GM10266 (cell line): ENCODE measurements around the gene CXCL12.

Experiments used
- DNase-seq: peaks from one replicate; pipeline ENCODE4 v3.0.0; 2012; ENCODE audit errors: extremely low spot score
- TF ChIP-seq, protein P1 (sequence below): IDR thresholded peaks from 2 replicates; pipeline ENCODE4 v1.5.1; 2012; ENCODE audit warnings: mild to moderate bottlenecking, low read depth; ENCODE audit not compliant: control insufficient read depth, insufficient read depth; ENCODE audit errors: missing control alignments

The CXCL12 gene

DNA sequence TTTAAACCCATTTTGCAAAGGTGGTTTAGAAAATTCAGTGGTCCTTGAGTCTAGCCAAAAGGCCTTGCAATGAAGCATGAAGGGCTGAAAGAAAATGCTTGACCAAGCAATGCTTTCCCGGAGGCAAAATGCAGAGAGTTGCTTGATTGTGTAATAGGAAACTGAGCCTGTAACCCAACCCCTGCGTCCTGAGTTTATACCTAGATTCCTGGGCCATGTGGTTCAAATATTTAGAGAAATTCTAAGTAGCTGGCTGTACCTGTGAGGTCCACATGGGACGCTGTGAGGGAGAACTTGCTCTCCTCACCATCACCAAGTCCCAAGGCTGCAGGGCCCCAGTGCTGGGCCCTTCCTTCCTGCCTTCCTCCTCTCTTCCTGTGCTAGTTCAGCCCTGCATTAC, 45.7 kb downstream of the CXCL12 start:
- DNase-seq, result no peak
- TF ChIP-seq, protein P1, sequence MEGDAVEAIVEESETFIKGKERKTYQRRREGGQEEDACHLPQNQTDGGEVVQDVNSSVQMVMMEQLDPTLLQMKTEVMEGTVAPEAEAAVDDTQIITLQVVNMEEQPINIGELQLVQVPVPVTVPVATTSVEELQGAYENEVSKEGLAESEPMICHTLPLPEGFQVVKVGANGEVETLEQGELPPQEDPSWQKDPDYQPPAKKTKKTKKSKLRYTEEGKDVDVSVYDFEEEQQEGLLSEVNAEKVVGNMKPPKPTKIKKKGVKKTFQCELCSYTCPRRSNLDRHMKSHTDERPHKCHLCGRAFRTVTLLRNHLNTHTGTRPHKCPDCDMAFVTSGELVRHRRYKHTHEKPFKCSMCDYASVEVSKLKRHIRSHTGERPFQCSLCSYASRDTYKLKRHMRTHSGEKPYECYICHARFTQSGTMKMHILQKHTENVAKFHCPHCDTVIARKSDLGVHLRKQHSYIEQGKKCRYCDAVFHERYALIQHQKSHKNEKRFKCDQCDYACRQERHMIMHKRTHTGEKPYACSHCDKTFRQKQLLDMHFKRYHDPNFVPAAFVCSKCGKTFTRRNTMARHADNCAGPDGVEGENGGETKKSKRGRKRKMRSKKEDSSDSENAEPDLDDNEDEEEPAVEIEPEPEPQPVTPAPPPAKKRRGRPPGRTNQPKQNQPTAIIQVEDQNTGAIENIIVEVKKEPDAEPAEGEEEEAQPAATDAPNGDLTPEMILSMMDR, result no peak

DNA sequence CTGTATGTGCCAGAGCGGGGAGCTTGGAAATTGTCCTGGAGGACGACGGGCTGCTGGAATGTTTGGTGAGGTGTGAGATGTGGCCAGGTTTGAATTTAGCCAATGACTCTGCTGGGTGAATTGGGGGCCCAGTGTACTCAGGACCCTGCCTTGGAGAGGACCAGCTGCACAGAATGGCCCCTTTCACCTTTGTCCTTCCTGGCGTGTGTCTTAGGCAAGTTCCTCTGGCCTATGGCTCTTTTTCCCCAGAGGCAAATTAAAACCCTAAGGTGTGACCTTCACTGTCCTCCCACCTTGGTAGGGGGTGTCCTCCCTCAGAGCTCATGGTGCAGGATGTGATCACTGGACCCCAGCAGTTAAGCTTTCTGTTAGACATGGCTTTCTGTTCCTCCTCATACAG, 47.8 kb downstream of the CXCL12 start:
- TF ChIP-seq, protein P1, result no peak
- DNase-seq, result no peak

GRCh38 chr10:44335330-44336021, 49.4 kb downstream of the CXCL12 start:
- no peak for DNase-seq
- TF ChIP-seq, protein P1, result no peak

DNA sequence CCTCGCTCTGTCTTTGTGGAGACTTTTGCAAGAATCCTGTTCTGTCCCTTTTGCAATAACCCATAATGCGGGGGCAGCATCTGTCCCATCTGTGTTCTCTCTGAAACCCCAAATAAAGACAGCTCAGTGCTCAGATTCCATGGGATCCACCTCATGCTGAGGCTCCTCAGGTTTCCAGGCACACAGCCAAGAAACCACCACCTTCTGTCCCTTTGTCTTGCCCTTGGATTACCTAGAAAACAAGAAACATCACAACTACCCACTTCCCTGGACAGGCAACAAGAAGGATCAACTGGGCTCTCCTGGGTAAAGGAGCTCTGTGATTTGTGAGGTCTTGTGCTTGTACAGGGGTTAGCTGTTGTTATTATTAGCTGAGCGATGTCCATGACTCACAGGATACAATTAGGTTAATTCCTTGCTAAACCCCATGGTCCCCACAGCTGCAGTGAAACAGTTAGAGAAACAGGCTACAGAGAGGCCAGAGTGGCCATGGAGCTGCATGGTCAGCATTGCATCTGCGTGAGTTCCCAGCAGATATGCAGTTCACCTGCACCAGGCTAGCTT, 50.2 kb downstream of the CXCL12 start:
- no peak for DNase-seq
- TF ChIP-seq, protein P1, result no peak

- no peak for DNase-seq
- TF ChIP-seq, protein P1, result no peak
Observed at GRCh38 chr10:44334091-44334490, 50.8 kb downstream of the CXCL12 start.

DNA sequence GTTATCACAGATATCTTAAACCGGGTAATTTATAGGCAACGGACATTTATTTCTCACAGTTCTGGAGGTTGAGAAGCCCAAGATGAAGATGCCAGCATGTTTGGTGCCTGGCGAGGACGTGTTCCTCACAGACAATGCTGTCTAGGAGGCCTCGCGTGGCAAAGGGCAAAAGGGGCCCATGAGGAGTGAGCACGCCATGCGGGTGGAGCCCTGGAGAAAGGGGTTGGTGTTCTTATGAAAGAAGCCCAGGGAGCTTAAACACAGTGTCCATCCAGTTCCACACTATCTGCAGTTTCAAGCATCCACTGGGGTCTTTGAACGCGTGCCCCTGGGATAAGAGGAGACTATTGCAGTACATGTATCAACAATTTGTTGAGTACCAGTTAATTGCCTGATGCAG, 51.4 kb downstream of the CXCL12 start:
- TF ChIP-seq, protein P1, result no peak
- DNase-seq, result no peak

DNA sequence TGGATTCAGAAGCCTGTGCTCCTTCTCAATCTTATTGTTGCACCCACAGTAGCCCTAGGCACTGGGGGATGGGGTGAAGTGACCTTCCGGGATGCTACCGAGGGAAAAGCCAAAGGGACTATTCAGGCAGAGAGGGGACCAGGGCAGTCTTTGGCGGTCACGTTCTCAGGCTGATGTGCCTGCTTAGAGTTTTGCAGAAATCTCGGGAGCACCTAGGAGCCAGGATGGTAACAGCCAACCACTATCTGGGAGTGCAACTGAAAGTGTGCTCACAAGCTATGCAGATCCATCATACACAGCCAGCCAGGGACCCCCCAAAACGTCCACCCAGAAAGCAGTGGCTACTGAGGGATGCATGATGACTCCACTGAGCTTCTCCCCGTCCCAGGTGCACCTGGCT, 52.4 kb downstream of the CXCL12 start:
- TF ChIP-seq, protein P1, result no peak
- DNase-seq, result no peak
